GM23248 (cell line): ENCODE data around the gene RELN. TPM values are rescaled to one million over a fixed set of nuclear protein-coding genes. Genes with fewer than 3 reads are reported as not detected.

ENCODE experiments used
- DNase-seq: peaks from one replicate; pipeline ENCODE4 v3.0.0-alpha.2; 2015
- H2AFZ ChIP-seq: fragments of 200-600 bp; sonication (generic); 2 replicates; pipeline ENCODE4 v1.6.1; 2016; ENCODE audit warnings: antibody characterized with exemption
- H3F3A ChIP-seq: fragments of 200-600 bp; sonication (generic); 2 replicates; pipeline ENCODE4 v1.6.1; 2016; ENCODE audit warnings: mild to moderate bottlenecking, antibody characterized with exemption, mixed run types; ENCODE audit not compliant: insufficient read depth
- H3K27ac ChIP-seq: fragments of 200-600 bp; sonication (generic); 2 replicates; pipeline ENCODE4 v1.5.1; 2016; ENCODE audit warnings: mild to moderate bottlenecking
- H3K27me3 ChIP-seq: fragments of 200-600 bp; sonication (generic); replicated peaks from 2 replicates; pipeline ENCODE4 v1.6.1; 2016; ENCODE audit warnings: mild to moderate bottlenecking; ENCODE audit not compliant: insufficient read depth
- H3K36me3 ChIP-seq: fragments of 200-600 bp; sonication (generic); 2 replicates; pipeline ENCODE4 v1.6.1; 2016; ENCODE audit warnings: low read depth, mild to moderate bottlenecking
- H3K4me1 ChIP-seq: fragments of 200-600 bp; sonication (generic); 2 replicates; pipeline ENCODE4 v1.6.1; 2016; ENCODE audit warnings: mild to moderate bottlenecking; ENCODE audit not compliant: insufficient read depth
- H3K4me2 ChIP-seq: fragments of 200-600 bp; sonication (generic); one replicate; pipeline ENCODE4 v1.6.1; 2016; ENCODE audit warnings: mild to moderate bottlenecking; ENCODE audit not compliant: unreplicated experiment
- H3K4me3 ChIP-seq: fragments of 200-600 bp; sonication (generic); 2 replicates; pipeline ENCODE4 v1.5.1; 2016; ENCODE audit warnings: mild to moderate bottlenecking
- H3K79me2 ChIP-seq: fragments of 200-600 bp; sonication (generic); 2 replicates; pipeline ENCODE4 v1.6.1; 2016; ENCODE audit warnings: mild to moderate bottlenecking; ENCODE audit not compliant: insufficient read depth
- H3K9ac ChIP-seq: fragments of 200-600 bp; sonication (generic); 2 replicates; pipeline ENCODE4 v1.6.1; 2016; ENCODE audit warnings: mild to moderate bottlenecking
- H3K9me2 ChIP-seq: fragments of 200-600 bp; sonication (generic); 2 replicates; pipeline ENCODE4 v1.6.1; 2016; ENCODE audit warnings: mixed run types, mild to moderate bottlenecking, moderate library complexity; ENCODE audit not compliant: insufficient read depth
- H3K9me3 ChIP-seq: fragments of 200-600 bp; sonication (generic); one replicate; pipeline ENCODE4 v1.6.1; 2017; ENCODE audit warnings: low read depth
- H4K20me1 ChIP-seq: fragments of 200-600 bp; sonication (generic); 2 replicates; pipeline ENCODE4 v1.6.0; 2016; ENCODE audit not compliant: insufficient read depth
- EZH2 ChIP-seq: fragments of 200-600 bp; sonication (generic); IDR thresholded peaks from 2 replicates; pipeline ENCODE4 v1.6.1; 2018; ENCODE audit warnings: antibody characterized with exemption, mild to moderate bottlenecking; ENCODE audit not compliant: insufficient read depth, poor library complexity, severe bottlenecking
- EZH2phosphoT487 ChIP-seq: fragments of 200-600 bp; sonication (generic); IDR thresholded peaks from 2 replicates; pipeline ENCODE4 v1.6.1; 2018; ENCODE audit warnings: antibody characterized with exemption, moderate library complexity, mild to moderate bottlenecking, low read depth; ENCODE audit not compliant: insufficient read depth
- WGBS, 2 experiments: methylation state at CpG; one replicate each; pipeline ENCODE4 v1.1.6; 2015 to 2017; ENCODE audit warnings: low lambda C conversion rate in 2 of 2, low coverage in 1 of 2; ENCODE audit errors: missing lambda C conversion rate in 2 of 2; 5-methylcytosine and 5-hydroxymethylcytosine counted together
- in situ Hi-C: fragments of 300-500 bp; cut with MboI; formaldehyde crosslinking; loops from 2 replicates; pipeline ENCODE4 v1.15.0; 2020
- polyA plus RNA-seq: library from polyadenylated mRNA; unstranded; fragments of >200 nt; fragmentation: Nextera tagmentation; extraction: Ambion mirVana; gene quantifications from 2 replicates; pipeline ENCODE4 v1.2.1, GENCODE V29; 2016
- total RNA-seq: library from RNA; depleted of rRNA; stranded (reverse); fragments of >200 nt; shearing (Covaris generic); gene quantifications from 2 replicates; pipeline ENCODE4 v1.2.3, GENCODE V29; 2014

Gene RELN
- total and polyA plus RNA-seq, 2 experiments from 2014 or later = 0.76 to 0.97 TPM

DNA sequence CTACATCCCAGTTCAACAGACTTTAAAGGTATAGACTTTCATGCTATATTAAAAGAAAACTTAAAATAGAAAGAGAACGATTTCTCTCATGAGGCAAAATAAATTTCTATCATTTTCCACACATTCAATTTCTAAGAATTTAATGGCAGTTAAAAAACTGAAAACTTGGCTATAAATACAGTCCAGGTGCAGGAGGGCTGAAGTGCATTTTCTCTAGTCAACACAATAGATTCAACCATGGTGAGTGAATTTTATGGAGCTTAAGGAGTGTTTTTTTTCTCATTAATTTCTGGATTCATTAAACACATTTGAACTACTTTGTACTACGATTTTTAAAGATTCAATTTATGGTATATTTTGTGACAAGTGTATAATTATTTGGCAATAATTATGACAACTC is 302.7 kb downstream of the RELN start:
- Histone ChIP-seq H3K79me2 (no peaks in the 10 kb centered on the region), H2AFZ (no peak overlapping the region), H4K20me1 (no peaks in the 10 kb centered on the region), H3K27ac (no peak overlapping the region), H3F3A (no peaks in the 10 kb centered on the region), H3K9me2 (no peaks in the 10 kb centered on the region), H3K36me3 (no peaks in the 10 kb centered on the region), H3K4me2 (no peak overlapping the region), H3K4me1 (peaks cover 11% of the 10 kb centered on the region; the same call in 1 of the 2 replicates), H3K4me3 (no peak overlapping the region), H3K27me3 (no peaks in the 10 kb centered on the region), H3K9ac (no peak overlapping the region), H3K9me3 (no peaks in the 10 kb centered on the region)
- DNase-seq = no peak
- TF ChIP-seq EZH2phosphoT487 (no peak), EZH2 (no peak)
- 54% methylated on average over 2 of the region's 2 CpGs for WGBS, 2 experiments
- in situ Hi-C loops = no loop called here

DNA sequence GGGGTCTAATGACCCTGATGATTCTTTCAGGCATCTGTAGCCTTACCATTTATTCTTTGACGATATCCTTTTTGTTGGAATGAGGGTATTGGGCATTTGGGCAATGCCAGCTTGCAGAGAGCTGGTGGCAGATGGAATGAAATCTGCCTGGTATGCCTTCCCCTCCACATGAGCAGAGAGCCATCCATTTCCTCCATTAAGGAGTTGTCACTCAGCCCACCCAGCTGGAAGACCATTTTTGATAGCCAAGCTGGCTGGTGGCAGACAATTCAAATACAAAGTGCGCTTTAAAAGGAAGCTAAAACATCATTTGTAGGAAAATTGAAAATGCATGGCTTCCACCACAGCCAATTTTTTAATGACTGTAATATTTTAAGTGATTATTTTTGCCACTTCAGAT is 303.4 kb downstream of the RELN start:
- Histone ChIP-seq H3K9me2 (no peaks in the 10 kb centered on the region), H3K4me3 (no peak overlapping the region), H2AFZ (no peak overlapping the region), H3K9ac (no peak overlapping the region), H3K27me3 (no peaks in the 10 kb centered on the region), H4K20me1 (no peaks in the 10 kb centered on the region), H3K4me1 (peaks cover 11% of the 10 kb centered on the region; the same call in 1 of the 2 replicates), H3F3A (no peaks in the 10 kb centered on the region), H3K36me3 (no peaks in the 10 kb centered on the region), H3K9me3 (no peaks in the 10 kb centered on the region), H3K27ac (no peak overlapping the region), H3K4me2 (no peak overlapping the region), H3K79me2 (no peaks in the 10 kb centered on the region)
- 47 to 69% methylated on average over 2 of the region's 2 CpGs for WGBS, 2 experiments
- no peak for TF ChIP-seq EZH2phosphoT487
- TF ChIP-seq EZH2 = no peak
- in situ Hi-C loops = no loop called here
- no peak for DNase-seq

DNA sequence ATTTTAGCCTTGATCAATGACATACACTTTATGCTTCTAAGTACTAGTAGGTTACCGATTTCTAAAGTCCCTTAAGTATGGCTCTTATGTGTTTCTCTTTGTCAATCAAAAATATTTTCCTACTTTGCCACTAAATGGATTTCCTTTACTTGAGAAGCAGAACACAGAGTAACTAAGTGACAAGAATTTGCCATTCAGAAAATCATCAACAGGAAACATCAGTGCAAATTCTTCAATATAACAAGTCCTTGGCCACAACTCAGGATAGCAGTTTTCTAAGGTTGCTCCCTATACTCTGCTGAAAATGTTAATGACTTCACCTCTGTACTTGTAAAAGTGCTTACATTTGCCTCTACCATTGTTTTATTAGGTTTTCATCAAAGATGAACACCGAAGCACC is 303.8 kb downstream of the RELN start:
- no peaks in the 10 kb centered on the region for H3K36me3 ChIP-seq
- no peak overlapping the region for H2AFZ ChIP-seq
- no peaks in the 10 kb centered on the region for H3K79me2 ChIP-seq
- no peaks in the 10 kb centered on the region for H4K20me1 ChIP-seq
- no peaks in the 10 kb centered on the region for H3K9me3 ChIP-seq
- no peak overlapping the region for H3K9ac ChIP-seq
- in situ Hi-C loops = no loop called here
- no peaks in the 10 kb centered on the region for H3K27me3 ChIP-seq
- peaks cover 11% of the 10 kb centered on the region; the same call in 1 of the 2 replicates for H3K4me1 ChIP-seq
- H3K4me3 ChIP-seq = no peak overlapping the region
- no peak overlapping the region for H3K4me2 ChIP-seq
- H3F3A ChIP-seq = no peaks in the 10 kb centered on the region
- no peak for DNase-seq
- WGBS, 2 experiments = 69 to 75% methylated on average over 2 of the region's 2 CpGs
- TF ChIP-seq EZH2phosphoT487 (no peak), EZH2 (no peak)
- no peaks in the 10 kb centered on the region for H3K9me2 ChIP-seq
- H3K27ac ChIP-seq = no peak overlapping the region

DNA sequence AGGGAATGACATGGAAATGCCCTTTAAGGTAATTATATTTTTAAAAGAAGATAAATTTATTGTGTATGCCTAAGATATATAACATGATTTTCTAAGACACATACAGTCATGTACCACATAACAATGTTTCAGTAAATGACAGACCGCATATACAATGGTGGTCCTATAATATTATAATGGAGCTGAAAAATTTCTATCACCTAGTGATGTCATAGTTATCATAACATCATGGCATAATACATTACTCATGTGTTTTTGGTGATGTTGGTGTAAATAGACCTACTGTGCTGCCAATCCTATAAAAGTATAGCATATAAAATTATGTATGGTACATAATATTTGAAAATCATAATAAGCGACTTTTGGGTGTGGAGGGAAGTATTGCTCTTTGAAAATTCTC is 306.1 kb downstream of the RELN start:
- TF ChIP-seq EZH2 (no peak), EZH2phosphoT487 (no peak)
- no peak overlapping the region for H3K9ac ChIP-seq
- in situ Hi-C loops = no loop called here
- H2AFZ ChIP-seq = no peak overlapping the region
- H3K9me3 ChIP-seq = no peaks in the 10 kb centered on the region
- H3K27ac ChIP-seq = no peak overlapping the region
- no peak overlapping the region for H3K4me3 ChIP-seq
- WGBS, 2 experiments = 81 to 86% methylated on average over 2 of the region's 2 CpGs
- no peak overlapping the region for H3K4me2 ChIP-seq
- no peaks in the 10 kb centered on the region for H3K9me2 ChIP-seq
- no peaks in the 10 kb centered on the region for H3K36me3 ChIP-seq
- peaks cover 11% of the 10 kb centered on the region for H3F3A ChIP-seq
- DNase-seq = no peak
- no peaks in the 10 kb centered on the region for H3K27me3 ChIP-seq
- H4K20me1 ChIP-seq = no peaks in the 10 kb centered on the region
- H3K79me2 ChIP-seq = no peaks in the 10 kb centered on the region
- H3K4me1 ChIP-seq = peaks cover 21% of the 10 kb centered on the region
